Left lobe of liver (tissue), 2 donors: ENCODE results near the gene USP35. TPM values are rescaled to one million over a fixed set of nuclear protein-coding genes. Genes with fewer than 3 reads are reported as not detected.

Source experiments
- ATAC-seq: fragments of 200-7000 bp; cut with Tn5 transposase; one replicate; pipeline ENCODE4 v1.9.1; 2020; ENCODE audit warnings: mild to moderate bottlenecking, moderate library complexity
- DNase-seq: peaks from one replicate; pipeline ENCODE4 v3.0.0-alpha.2; 2020; ENCODE audit warnings: low spot score
- total RNA-seq: library from RNA; stranded (reverse); gene quantifications from one replicate; pipeline ENCODE4 v1.2.1, GENCODE V29; 2021
- donor health status: DM: no; HTN: no; CAD: no; lungs with moderate emphysema.
- donor health status: DM: no; HTN: yes; CAD: no.

The USP35 gene
- total RNA-seq, 1 donor from 2014 or later, result 7.8 TPM

GRCh38 chr11:78195917-78196560 lies 7.3 kb downstream of the USP35 start:
- DNase-seq, result no peak

GRCh38 chr11:78196661-78197091 lies 8.0 kb downstream of the USP35 start:
- ATAC-seq (no peak), DNase-seq (no peak)

More at GRCh38 chr11:78195917-78196560, 7.3 kb downstream of the USP35 start:
- no peak for ATAC-seq

- no peak for ATAC-seq
- no peak for DNase-seq
These were observed 9.1 kb downstream of the USP35 start for GRCh38 chr11:78197816-78198215.

GRCh38 chr11:78199015-78199652 lies 10.4 kb downstream of the USP35 start:
- ATAC-seq, result no peak
- no peak for DNase-seq

- DNase-seq, result no peak
- ATAC-seq, result no peak
These were observed 10.9 kb downstream of the USP35 start for GRCh38 chr11:78199653-78200015.

GRCh38 chr11:78200061-78200460 lies 11.3 kb downstream of the USP35 start:
- ATAC-seq (no peak), DNase-seq (no peak)

- DNase-seq (no peak), ATAC-seq (no peak)
These were observed 11.8 kb downstream of the USP35 start for GRCh38 chr11:78200553-78200952.

- DNase-seq (no peak), ATAC-seq (no peak)
These were observed 12.5 kb downstream of the USP35 start for GRCh38 chr11:78201096-78201818.

GRCh38 chr11:78202733-78203167 lies 14.0 kb downstream of the USP35 start:
- ATAC-seq, result no peak
- DNase-seq, result no peak

GRCh38 chr11:78203184-78203583 lies 14.5 kb downstream of the USP35 start:
- no peak for DNase-seq
- no peak for ATAC-seq

GRCh38 chr11:78205256-78205655 lies 16.5 kb downstream of the USP35 start:
- ATAC-seq (no peak), DNase-seq (no peak)

- ATAC-seq (no peak), DNase-seq (no peak)
These were observed 17.0 kb downstream of the USP35 start for GRCh38 chr11:78205691-78206090.

- no peak for ATAC-seq
- no peak for DNase-seq
These were observed 19.0 kb downstream of the USP35 start for GRCh38 chr11:78207532-78208256.

GRCh38 chr11:78208257-78209165 lies 19.8 kb downstream of the USP35 start:
- no peak for DNase-seq
- peak; percentile 17 for ATAC-seq

GRCh38 chr11:78209478-78209877 lies 20.8 kb downstream of the USP35 start:
- ATAC-seq, result no peak
- no peak for DNase-seq

GRCh38 chr11:78210000-78210608 lies 21.4 kb downstream of the USP35 start:
- DNase-seq (no peak), ATAC-seq (no peak)

GRCh38 chr11:78211565-78211964 lies 22.8 kb downstream of the USP35 start:
- ATAC-seq (no peak), DNase-seq (no peak)

GRCh38 chr11:78212586-78213371 lies 24.1 kb downstream of the USP35 start:
- ATAC-seq (no peak), DNase-seq (no peak)
